Posterior cingulate gyrus (tissue), 11 donors: ENCODE measurements around the gene SLC35B2.

Source experiments
- DNase-seq, 10 donors: peaks; one replicate each; pipeline versions ENCODE4 v3.0.0 to v3.0.0-alpha.2; 2020 to 2021; ENCODE audit warnings: mixed read lengths in 3 of 10
- intact Hi-C: fragments of 100-400 bp; cut with DNase I; formaldehyde crosslinking; loops from one replicate; pipeline ENCODE4 v1.15.1; 2023

The SLC35B2 gene

DNA sequence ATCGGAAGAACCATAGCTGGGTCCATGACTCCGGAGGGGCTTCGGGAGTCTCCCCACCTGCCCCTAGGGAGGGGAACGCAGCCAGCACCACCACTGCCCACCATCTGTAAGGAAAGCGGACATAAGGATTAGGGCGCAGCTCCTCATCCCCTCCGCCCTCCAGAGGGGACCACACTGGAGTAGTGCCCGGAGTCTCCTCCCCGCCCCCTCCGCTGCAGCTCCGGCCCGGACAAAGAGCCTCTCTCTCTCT, 628 bp downstream of the SLC35B2 start:
- intact Hi-C loops = loop anchor here (1.0 kb wide), 1 partner anchor 9 kb away; the partner anchor contains the start of gene HSP90AB1

DNA sequence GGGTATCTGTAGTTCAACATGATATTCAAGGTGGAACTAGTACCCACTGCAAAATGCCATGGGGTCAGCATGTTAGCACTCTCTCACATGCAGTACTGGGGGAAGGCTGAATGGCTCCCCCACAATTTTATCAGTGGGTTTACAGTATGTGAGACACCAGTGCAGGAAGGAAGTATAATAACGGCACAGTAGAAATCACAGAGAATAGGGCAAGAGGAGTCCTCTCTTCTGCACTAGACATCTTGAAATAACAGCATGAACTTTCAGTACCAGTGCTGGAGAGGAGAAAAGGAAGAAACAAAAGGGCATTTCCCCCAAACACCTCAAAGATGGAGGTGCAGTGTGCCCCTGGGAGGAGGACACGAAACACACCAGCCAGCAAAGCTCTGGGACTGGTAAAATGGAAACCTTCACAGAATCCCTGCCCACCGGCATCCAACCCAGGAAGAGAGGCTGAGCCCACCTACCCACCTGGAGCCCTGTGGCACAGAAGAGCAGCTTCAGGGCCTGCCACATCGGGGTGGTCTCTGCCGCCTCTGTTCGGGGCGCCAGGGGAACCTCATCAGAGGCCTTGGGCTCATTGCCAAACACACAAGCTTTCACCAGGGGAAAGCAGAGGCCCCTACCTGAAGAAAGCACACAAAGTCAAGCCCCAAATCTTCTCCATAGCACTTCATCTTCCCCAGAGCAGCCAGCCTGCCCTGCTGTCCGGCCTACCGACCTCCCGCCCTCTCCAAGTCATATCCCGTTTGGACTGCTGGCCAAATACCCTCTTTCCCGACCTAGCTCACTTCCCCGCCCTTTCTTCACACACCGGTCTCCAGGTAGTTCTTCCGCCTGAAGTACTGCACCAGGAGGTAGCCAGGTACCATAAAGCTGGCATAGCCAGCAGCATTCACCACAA, 1.2 kb downstream of the SLC35B2 start:
- intact Hi-C loops = no loop called here
- peak in 2 of 10 donors; percentile 46 to 83 for DNase-seq

More for the DNA sequence above, 628 bp downstream of the SLC35B2 start:
- DNase-seq = no peak

DNA sequence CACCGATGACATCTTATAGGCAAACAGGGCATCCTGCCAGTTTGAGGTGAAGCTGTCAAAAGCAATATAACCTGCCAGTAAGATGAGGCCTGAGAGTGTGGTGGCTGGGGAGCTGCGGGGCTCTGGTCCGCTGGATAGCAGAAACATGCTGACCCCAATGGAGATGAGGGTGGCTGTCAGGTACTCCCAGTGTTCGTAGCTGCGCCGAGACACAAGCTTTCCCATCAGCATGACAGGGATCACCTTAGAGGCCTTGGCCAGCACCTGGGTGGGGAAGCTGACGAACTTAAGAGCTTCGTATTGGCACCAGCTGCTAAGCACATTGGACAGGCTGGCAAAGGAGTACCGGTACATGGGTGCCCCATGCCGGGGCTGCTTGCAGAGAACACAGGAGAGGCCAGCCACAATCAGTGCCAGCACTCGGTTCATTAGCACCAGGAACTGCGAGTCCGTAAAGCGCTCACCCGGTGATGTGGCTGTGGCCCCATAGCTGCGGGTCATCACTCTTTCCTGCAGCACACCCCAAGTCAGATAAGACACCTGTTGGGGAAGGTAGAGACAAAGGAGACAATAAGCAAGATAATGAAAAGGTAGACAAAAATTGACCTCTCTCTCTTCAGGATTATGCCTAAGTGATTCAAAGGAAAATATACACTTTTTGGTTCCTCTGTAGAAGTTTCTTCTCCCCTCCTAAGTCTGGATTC, 2.1 kb downstream of the SLC35B2 start:
- DNase-seq = peak in 2 of 10 donors; percentile 80 to 81
- intact Hi-C loops = no loop called here

DNA sequence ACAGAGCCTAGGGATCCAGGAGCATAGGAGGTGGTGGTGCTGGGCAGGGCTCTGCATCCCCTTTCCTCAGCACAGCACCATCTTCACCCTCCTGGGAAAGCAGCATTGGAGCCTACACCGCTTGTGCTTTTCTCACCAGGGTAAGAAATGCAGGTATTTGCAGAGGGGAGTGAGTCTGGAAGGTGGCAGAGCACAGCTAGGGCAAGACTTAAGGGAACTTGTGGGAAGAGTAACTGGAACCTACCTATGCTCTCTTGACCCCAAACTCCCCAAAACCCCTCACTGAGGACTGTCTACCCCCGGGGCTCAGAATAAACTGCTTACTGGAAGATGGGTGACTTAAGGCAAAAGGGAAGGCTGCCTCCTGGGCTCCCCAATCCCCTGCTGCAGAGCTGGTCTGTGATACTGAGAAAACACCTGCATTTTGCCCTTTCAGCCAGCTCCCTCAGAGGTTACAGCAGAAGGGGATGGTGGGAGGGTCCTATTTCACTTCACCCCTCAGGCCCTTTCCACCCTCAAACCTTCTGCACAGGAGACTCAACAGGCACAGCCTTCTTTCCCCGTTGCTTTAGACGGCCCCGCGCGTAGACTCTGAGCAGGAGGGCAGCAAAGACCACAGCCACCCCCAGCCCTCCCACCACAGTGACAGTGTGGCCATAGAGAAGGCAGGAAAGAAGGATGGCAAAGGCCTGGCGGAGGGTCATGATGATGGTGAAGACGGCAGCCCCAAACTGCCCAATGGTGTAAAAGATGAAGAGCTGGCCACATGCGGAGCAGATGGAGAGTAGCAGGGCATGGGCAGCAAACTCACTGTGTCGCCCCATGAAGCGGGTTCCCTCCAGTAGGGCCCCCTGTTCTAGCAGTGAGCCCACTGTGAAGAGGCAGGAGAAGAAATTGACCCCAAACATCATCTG, 2.9 kb downstream of the SLC35B2 start:
- DNase-seq = peak in 2 of 10 donors; percentile 67 to 79
- intact Hi-C loops = no loop called here

DNA sequence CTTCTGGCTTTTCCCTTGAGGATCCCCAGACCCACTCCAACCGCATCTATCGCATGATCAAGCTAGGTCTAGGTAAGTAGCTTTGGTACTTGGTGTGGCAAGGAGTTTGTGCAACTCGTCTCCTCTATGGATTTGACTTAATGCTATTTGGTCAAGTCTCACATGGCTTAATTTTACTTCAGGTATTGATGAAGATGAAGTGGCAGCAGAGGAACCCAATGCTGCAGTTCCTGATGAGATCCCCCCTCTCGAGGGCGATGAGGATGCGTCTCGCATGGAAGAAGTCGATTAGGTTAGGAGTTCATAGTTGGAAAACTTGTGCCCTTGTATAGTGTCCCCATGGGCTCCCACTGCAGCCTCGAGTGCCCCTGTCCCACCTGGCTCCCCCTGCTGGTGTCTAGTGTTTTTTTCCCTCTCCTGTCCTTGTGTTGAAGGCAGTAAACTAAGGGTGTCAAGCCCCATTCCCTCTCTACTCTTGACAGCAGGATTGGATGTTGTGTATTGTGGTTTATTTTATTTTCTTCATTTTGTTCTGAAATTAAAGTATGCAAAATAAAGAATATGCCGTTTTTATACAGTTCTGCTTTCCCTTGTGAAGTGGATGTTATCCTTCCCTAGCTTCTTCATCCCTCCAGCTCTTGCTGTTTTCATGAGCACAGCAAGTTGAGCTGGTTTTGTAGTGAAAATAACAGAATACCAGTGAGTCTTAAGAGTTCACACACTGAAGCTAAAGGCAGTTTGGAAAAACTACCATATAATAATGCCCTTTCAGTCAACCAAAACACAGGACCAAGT, 3.8 kb downstream of the SLC35B2 start:
- DNase-seq = peak in 2 of 10 donors; percentile 63 to 82
- intact Hi-C loops = no loop called here

DNA sequence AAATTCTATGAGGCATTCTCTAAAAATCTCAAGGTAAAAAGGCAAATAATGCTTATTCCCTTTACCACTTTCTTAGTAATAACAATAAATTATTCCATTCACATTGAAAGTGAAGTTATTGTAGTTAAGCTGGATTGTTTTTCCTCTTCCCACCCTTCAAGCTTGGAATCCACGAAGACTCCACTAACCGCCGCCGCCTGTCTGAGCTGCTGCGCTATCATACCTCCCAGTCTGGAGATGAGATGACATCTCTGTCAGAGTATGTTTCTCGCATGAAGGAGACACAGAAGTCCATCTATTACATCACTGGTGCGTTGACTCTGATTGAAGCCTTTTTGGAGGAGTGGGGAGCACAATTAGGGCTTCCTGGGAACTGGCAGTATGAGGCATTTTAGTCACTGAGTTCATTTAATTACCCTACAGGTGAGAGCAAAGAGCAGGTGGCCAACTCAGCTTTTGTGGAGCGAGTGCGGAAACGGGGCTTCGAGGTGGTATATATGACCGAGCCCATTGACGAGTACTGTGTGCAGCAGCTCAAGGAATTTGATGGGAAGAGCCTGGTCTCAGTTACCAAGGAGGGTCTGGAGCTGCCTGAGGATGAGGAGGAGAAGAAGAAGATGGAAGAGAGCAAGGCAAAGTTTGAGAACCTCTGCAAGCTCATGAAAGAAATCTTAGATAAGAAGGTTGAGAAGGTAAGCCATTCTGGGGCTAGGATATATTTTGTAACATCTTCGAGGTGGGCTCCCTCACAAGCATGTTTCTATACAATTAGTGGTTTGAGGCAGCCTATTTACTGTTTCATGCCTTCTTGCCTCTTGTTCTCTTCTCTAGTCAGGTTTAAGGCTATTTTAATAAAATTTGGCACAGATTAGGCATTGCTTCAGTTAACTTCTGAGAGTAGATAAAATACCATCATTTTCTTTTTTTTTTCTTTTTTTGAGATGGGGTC, 5.5 kb downstream of the SLC35B2 start:
- peak in 2 of 10 donors; percentile 22 to 34 for DNase-seq
- intact Hi-C loops = no loop called here

DNA sequence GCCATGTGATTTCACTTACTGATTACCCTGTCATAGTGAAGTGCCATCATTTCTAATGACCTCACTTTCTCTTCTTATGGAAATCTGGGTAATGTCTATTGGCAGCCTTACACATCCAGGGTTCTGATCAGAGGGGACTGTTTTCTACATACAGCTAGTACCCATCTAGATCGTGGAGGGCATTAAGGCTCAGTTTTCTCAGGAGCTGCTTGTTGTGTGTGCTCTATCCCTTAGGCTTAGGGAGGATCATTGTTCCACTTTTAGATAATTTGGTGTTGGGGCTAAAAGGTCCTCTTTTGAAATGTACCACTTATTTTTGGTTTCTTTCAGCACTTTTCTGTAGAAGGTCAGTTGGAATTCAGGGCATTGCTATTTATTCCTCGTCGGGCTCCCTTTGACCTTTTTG, 6.6 kb downstream of the SLC35B2 start:
- no peak for DNase-seq
- intact Hi-C loops = no loop called here

DNA sequence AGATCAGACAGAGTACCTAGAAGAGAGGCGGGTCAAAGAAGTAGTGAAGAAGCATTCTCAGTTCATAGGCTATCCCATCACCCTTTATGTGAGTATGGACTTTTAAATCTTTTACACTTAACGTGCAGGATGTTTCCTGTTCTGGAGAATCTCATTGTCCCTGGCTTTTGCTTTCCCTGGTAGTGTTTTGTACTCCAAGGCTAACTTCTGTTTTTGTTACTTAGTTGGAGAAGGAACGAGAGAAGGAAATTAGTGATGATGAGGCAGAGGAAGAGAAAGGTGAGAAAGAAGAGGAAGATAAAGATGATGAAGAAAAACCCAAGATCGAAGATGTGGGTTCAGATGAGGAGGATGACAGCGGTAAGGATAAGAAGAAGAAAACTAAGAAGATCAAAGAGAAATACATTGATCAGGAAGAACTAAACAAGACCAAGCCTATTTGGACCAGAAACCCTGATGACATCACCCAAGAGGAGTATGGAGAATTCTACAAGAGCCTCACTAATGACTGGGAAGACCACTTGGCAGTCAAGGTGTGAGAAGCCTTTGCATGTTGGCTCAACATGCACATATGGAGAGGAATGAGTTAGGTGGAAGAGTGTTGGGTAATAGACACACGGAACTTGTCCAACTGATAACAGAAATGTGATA, 7.1 kb downstream of the SLC35B2 start:
- no peak for DNase-seq
- intact Hi-C loops = no loop called here

DNA sequence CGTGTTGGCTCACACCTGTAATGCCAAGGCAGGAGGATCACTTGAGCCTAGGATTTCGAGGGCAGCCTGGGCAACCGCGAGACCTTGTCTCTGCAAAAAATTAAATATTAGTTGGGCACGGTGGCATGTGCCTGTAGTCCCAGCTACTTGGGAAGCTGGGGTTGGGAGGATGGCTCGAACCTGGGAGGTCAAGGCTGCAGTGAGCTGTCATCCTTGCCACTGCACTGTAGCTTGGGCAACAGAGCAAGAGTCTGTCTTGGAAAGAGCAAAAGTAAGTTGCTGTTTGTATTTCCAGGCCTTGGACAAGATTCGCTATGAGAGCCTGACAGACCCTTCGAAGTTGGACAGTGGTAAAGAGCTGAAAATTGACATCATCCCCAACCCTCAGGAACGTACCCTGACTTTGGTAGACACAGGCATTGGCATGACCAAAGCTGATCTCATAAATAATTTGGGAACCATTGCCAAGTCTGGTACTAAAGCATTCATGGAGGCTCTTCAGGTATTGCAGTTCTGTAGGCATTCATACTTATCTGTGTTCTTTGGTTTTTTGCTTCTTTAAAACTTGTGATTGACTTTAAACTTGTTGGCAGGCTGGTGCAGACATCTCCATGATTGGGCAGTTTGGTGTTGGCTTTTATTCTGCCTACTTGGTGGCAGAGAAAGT, 8.1 kb downstream of the SLC35B2 start:
- peak in 2 of 10 donors; percentile 34 to 62 for DNase-seq
- intact Hi-C loops = no loop called here

DNA sequence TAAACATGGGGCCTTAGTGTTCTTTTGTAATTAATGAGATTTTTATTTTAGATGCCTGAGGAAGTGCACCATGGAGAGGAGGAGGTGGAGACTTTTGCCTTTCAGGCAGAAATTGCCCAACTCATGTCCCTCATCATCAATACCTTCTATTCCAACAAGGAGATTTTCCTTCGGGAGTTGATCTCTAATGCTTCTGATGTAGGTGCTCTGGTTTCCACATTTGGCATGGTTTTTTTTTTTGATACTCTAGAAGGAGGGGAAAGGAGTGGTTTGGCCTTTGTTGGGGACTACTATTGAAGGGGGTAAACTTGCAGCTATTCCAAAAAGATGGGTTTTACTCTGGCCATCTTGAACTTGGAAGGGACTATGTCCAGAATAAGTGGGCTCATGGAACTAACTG, 8.7 kb downstream of the SLC35B2 start:
- intact Hi-C loops = no loop called here
- DNase-seq = no peak

DNA sequence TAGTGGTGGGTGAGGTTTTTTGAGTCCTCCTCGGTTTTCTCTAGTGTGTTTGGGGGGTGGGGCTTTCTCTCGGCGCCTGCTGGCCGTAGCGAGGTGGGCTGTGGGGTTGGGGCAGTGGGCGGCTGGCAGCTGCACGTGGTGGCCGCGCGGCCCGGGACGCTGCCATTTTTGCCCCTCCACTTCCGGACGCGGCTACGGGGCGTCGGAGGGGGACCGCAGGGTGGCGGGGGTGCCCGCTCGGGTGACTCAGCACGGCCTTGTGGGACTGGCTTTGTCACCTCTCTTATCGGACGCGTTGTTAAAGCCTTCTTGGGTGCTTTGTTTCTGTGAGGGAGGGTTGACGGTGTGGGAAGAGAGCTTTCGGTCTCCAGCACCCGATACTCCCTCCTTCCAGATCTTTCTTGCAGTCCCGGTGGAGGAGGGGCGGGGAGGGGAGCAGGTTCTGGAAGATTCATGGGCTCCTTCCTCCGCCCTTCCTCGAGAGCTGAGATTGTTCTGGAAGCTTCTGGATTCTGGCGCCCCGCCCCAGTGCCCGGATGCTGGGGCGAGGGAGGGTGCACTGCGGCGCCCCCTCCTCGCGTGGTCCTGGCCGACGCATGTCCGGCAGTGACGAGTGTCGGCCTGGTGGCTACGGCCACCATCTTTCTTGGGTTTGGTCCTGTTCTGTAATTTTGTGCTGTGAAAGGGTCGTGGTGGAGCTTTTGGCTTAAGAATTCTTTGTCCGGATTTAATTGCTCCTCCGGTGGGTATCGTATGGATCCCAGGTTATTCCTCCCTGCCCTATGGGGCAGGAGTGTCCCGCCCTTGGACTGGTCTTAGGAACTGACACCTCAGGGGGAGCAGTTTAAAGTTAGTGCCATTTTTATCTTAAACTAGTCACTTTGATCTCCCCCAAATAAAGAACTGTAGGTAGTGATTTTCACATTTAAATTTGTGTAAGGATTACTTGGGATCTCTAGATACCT, 9.7 kb downstream of the SLC35B2 start:
- intact Hi-C loops = loop anchor here (1.0 kb wide), 1 partner anchor 10 kb away; the partner anchor contains the start of gene SLC35B2
- DNase-seq = peak; percentile 44 to 95 (median 66)

DNA sequence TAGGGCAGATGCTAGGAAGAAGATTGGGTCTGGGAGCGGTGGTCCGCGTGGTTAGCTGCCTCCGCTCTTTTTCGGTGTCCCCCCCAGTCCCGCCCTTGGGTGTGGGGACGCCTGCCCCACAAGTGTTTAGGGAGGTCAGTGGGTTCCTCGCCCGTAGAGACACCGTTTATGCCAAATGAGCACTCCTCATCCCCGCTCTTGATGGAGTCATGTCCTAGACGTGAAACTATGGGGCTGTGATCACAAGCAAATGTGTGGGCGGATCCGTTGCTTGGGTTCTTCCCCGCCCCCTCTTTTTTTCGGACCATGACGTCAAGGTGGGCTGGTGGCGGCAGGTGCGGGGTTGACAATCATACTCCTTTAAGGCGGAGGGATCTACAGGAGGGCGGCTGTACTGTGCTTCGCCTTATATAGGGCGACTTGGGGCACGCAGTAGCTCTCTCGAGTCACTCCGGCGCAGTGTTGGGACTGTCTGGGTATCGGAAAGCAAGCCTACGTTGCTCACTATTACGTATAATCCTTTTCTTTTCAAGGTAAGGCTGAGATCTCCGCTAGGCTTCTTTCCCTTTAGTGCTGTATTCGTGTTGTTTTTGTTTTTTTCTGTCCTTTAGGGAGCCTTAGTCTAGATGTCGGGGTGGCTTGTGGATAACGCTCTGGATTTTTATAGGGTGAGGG, 10.5 kb downstream of the SLC35B2 start, which contains the start of gene HSP90AB1:
TSS of gene HSP90AB1 (plus strand) at position 439 of the 675 bp plus-strand sequence. CDS start 1,529 bp downstream, outside the sequence.
- intact Hi-C loops = loop anchor here (1.0 kb wide), 1 partner anchor 11 kb away; the partner anchor contains the start of gene SLC35B2
- DNase-seq = peak; percentile 91 to 99 (median 93)

DNA sequence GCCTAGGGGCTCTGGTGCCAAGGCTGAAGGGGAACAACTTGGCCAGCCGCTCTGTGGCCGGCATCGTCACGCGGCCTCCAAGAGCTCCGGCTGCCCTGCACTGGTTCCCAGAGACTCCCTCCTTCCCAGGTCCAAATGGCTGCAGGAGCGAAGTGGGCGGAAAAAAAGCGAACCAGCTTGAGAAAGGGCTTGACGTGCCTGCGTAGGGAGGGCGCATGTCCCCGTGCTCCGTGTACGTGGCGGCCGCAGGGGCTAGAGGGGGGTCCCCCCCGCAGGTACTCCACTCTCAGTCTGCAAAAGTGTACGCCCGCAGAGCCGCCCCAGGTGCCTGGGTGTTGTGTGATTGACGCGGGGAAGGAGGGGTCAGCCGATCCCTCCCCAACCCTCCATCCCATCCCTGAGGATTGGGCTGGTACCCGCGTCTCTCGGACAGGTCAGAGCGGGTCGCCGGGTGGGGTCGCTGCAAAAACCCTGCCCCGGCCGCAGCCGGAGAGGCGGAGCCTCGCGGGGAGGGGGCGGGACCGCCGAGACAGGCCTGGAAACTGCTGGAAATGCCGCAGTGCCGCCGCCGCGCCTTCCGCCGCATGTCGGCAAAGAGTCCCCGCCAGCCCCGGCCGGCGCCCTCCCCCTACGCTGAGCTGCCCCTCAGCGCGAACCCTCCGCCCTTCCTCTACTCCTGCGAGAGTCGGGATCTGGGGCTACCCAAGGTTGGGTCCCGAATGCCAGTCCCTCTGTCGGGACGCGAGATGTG, 11.2 kb downstream of the SLC35B2 start:
- intact Hi-C loops = no loop called here

DNA sequence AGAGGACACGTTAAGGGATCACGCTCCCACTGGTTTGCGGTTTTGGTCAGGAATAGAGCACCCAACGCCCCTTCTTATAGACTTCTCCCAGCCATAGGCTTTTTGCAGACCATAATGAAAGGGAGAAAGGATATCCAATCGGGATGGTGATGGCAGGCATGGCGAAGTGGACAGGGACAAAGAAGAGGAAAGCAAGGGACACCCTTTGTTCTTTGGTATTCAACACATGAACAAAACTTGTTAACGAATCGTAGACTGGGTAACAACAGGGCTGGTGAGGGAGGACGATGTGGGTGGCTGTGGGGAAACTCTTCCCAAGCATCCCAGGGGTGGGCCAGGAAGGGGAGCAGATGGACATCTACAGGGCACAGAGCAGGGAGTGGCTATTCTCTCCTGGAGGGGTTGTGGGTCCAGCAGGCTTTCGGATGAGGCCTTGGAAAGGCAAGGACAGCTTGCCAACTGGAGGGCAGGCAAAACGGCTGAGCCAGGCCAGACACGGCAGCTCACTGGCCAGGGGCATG, 11.9 kb downstream of the SLC35B2 start:
- intact Hi-C loops = no loop called here
- DNase-seq = no peak

More for the DNA sequence above, 11.2 kb downstream of the SLC35B2 start:
- DNase-seq = peak; percentile 70 to 98 (median 80)

DNA sequence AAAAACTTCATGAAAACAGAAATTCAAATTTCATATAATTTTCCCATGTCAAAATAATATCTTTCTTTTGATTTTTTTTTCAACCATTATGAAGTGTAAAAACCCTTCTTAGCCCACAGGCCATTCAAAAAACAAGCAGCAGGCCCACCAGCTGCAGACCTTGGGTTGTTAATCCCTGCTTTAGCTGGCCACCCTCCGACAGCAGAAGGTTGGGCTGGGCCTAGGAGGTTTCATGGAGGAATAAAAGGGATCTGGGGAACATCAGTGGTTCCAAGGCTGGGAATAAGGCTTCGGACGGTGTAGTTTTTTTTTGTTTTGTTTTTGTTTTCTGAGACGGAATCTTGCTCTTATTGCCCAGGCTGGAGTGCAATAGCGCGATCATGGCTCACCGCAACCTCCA, 14.0 kb downstream of the SLC35B2 start:
- intact Hi-C loops = no loop called here
- DNase-seq = peak in 2 of 10 donors; percentile 2 to 11
